Measurements from ENCODE around the gene PERM1. TPM values are rescaled to one million over a fixed set of nuclear protein-coding genes. Genes with fewer than 3 reads are reported as not detected.

PERM1 gene
- total and polyA plus RNA-seq, 2 of the 13 experiments (the other 11 are each of a cell fraction or from before 2014, with no cell fraction given) = 0.04 to 0.29 TPM

DNA sequence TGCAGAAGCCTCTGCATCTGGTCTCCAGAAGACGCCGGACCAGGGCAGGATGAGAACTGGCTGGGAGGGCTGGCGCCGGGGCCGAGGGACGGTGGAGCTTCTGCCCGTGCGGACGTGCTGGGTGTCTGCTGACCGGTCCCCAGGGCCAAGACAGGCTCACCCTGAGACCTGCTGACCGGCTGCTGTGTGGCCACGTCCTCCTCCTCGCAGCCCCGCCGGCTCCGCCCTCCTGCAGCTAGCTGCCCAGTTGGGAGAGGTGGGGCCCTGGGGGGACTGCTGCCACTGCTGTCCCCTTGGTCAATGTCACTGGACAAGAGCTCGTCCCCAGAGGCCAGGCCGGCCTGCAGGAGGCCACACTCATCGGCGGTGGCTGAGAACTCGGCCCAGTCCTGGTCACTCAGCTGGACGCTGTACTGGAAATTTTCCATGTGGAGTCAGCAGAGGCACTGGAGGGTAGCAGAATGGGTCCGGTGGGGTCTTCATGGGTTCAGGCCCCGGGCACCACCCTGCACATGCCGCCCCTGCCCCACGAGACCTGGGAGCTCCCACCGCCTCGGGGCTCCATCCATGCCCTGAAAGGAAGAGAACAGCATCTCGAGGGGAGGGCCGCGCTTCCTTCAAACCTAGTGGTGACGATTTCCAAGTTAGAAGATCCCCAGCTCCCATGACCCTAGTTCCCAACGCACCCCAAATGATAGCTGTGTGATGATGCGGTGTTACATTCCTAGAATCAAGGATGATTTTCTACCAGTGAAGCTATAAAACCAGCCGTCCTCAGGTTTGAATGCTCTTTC lies 1.1 kb downstream of the PERM1 start (continued):
- TF ChIP-seq, protein P1, sequence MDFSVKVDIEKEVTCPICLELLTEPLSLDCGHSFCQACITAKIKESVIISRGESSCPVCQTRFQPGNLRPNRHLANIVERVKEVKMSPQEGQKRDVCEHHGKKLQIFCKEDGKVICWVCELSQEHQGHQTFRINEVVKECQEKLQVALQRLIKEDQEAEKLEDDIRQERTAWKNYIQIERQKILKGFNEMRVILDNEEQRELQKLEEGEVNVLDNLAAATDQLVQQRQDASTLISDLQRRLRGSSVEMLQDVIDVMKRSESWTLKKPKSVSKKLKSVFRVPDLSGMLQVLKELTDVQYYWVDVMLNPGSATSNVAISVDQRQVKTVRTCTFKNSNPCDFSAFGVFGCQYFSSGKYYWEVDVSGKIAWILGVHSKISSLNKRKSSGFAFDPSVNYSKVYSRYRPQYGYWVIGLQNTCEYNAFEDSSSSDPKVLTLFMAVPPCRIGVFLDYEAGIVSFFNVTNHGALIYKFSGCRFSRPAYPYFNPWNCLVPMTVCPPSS (IDR thresholded peaks at IDR 0.05) = no peak
- TF ChIP-seq, protein P2, sequence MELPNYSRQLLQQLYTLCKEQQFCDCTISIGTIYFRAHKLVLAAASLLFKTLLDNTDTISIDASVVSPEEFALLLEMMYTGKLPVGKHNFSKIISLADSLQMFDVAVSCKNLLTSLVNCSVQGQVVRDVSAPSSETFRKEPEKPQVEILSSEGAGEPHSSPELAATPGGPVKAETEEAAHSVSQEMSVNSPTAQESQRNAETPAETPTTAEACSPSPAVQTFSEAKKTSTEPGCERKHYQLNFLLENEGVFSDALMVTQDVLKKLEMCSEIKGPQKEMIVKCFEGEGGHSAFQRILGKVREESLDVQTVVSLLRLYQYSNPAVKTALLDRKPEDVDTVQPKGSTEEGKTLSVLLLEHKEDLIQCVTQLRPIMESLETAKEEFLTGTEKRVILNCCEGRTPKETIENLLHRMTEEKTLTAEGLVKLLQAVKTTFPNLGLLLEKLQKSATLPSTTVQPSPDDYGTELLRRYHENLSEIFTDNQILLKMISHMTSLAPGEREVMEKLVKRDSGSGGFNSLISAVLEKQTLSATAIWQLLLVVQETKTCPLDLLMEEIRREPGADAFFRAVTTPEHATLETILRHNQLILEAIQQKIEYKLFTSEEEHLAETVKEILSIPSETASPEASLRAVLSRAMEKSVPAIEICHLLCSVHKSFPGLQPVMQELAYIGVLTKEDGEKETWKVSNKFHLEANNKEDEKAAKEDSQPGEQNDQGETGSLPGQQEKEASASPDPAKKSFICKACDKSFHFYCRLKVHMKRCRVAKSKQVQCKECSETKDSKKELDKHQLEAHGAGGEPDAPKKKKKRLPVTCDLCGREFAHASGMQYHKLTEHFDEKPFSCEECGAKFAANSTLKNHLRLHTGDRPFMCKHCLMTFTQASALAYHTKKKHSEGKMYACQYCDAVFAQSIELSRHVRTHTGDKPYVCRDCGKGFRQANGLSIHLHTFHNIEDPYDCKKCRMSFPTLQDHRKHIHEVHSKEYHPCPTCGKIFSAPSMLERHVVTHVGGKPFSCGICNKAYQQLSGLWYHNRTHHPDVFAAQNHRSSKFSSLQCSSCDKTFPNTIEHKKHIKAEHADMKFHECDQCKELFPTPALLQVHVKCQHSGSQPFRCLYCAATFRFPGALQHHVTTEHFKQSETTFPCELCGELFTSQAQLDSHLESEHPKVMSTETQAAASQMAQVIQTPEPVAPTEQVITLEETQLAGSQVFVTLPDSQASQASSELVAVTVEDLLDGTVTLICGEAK (IDR thresholded peaks at IDR 0.05) = no peak
- TF ChIP-seq, protein P2 (CRISPR knock-in tag; IDR thresholded peaks at IDR 0.05) = 0 out of 2 replicates have a peak, but pooled peaks have one; percentile 7
- 0 out of 2 replicates have a peak, but pooled peaks have one; percentile 7 for TF ChIP-seq ZNF776 (CRISPR knock-in tag; IDR thresholded peaks at IDR 0.05)
- TF ChIP-seq, protein P3, sequence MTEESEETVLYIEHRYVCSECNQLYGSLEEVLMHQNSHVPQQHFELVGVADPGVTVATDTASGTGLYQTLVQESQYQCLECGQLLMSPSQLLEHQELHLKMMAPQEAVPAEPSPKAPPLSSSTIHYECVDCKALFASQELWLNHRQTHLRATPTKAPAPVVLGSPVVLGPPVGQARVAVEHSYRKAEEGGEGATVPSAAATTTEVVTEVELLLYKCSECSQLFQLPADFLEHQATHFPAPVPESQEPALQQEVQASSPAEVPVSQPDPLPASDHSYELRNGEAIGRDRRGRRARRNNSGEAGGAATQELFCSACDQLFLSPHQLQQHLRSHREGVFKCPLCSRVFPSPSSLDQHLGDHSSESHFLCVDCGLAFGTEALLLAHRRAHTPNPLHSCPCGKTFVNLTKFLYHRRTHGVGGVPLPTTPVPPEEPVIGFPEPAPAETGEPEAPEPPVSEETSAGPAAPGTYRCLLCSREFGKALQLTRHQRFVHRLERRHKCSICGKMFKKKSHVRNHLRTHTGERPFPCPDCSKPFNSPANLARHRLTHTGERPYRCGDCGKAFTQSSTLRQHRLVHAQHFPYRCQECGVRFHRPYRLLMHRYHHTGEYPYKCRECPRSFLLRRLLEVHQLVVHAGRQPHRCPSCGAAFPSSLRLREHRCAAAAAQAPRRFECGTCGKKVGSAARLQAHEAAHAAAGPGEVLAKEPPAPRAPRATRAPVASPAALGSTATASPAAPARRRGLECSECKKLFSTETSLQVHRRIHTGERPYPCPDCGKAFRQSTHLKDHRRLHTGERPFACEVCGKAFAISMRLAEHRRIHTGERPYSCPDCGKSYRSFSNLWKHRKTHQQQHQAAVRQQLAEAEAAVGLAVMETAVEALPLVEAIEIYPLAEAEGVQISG (CRISPR knock-in tag; IDR thresholded peaks at IDR 0.05) = no peak
- TF ChIP-seq YY1 (IDR thresholded peaks at IDR 0.05; ENCODE audit: insufficient read depth, insufficient replicate concordance, low read depth, low read length) = peak; percentile 45
- TF ChIP-seq, protein P4, sequence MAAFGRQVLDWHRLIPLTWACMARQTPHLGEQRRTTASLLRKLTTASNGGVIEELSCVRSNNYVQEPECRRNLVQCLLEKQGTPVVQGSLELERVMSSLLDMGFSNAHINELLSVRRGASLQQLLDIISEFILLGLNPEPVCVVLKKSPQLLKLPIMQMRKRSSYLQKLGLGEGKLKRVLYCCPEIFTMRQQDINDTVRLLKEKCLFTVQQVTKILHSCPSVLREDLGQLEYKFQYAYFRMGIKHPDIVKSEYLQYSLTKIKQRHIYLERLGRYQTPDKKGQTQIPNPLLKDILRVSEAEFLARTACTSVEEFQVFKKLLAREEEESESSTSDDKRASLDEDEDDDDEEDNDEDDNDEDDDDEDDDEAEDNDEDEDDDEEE (CRISPR knock-in tag; IDR thresholded peaks at IDR 0.05) = no peak
- no peak for TF ChIP-seq IRF2 (CRISPR knock-in tag; IDR thresholded peaks at IDR 0.05)
- TF ChIP-seq, protein P5, sequence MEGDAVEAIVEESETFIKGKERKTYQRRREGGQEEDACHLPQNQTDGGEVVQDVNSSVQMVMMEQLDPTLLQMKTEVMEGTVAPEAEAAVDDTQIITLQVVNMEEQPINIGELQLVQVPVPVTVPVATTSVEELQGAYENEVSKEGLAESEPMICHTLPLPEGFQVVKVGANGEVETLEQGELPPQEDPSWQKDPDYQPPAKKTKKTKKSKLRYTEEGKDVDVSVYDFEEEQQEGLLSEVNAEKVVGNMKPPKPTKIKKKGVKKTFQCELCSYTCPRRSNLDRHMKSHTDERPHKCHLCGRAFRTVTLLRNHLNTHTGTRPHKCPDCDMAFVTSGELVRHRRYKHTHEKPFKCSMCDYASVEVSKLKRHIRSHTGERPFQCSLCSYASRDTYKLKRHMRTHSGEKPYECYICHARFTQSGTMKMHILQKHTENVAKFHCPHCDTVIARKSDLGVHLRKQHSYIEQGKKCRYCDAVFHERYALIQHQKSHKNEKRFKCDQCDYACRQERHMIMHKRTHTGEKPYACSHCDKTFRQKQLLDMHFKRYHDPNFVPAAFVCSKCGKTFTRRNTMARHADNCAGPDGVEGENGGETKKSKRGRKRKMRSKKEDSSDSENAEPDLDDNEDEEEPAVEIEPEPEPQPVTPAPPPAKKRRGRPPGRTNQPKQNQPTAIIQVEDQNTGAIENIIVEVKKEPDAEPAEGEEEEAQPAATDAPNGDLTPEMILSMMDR (CRISPR knock-in tag; IDR thresholded peaks at IDR 0.05) = peak; percentile 41
- TF ChIP-seq RXRB (CRISPR knock-in tag; IDR thresholded peaks at IDR 0.05; ENCODE audit: borderline replicate concordance) = peak; percentile 36; the same call in 1 of the 2 replicates
- TF ChIP-seq ZNF562 (CRISPR knock-in tag; IDR thresholded peaks at IDR 0.05; ENCODE audit: borderline replicate concordance) = no peak
- no peak for TF ChIP-seq JUNB (CRISPR knock-in tag; IDR thresholded peaks at IDR 0.05; ENCODE audit: borderline replicate concordance)
